Measurements from ENCODE around the gene PNMA6E. TPM values are rescaled to one million over a fixed set of nuclear protein-coding genes. Genes with fewer than 3 reads are reported as not detected.

PNMA6E gene
- polyA plus RNA-seq, 1 experiment: not detected

- ChIA-PET POLR2A (no interaction called here), CTCF (no interaction called here)
- H3K4me3 ChIP-seq (ENCODE audit: low read depth, low read length): no peak overlapping the region
- no peak for DNase-seq (ENCODE audit: low read depth, low spot score)
- TF ChIP-seq CTCF (IDR thresholded peaks at IDR 0.05; ENCODE audit: low read depth, low read length): no peak
- peaks cover 2% of the 10 kb centered on the region for H3K27me3 ChIP-seq (ENCODE audit: control insufficient read depth, insufficient read depth, low read length)
- no peaks in the 10 kb centered on the region for H3K9me3 ChIP-seq (ENCODE audit: control insufficient read depth, insufficient read depth, low read length)
- no peak overlapping the region for H3K27ac ChIP-seq (ENCODE audit: low read depth, low read length)
These were observed 26.7 kb downstream of the PNMA6E start for GRCh38 chrX:153374426-153374825.

GRCh38 chrX:153372949-153373348 lies 28.2 kb downstream of the PNMA6E start:
- TF ChIP-seq CTCF (IDR thresholded peaks at IDR 0.05; ENCODE audit: low read depth, low read length): no peak
- DNase-seq (ENCODE audit: low read depth, low spot score): no peak
- H3K27ac ChIP-seq (ENCODE audit: low read depth, low read length): no peak overlapping the region
- CTCF ChIA-PET: no interaction called here
- H3K27me3 ChIP-seq (ENCODE audit: control insufficient read depth, insufficient read depth, low read length): peaks cover 2% of the 10 kb centered on the region
- no peaks in the 10 kb centered on the region for H3K9me3 ChIP-seq (ENCODE audit: control insufficient read depth, insufficient read depth, low read length)
- H3K4me3 ChIP-seq (ENCODE audit: low read depth, low read length): no peak overlapping the region
- POLR2A ChIA-PET: no interaction called here

- ChIA-PET POLR2A (no interaction called here), CTCF (interaction anchor here (0.9 kb wide), 1 partner anchor 413 kb away, joined by 3 read pairs; no protein-coding TSS in a partner anchor)
- Histone ChIP-seq H3K9me3 (ENCODE audit: control insufficient read depth, insufficient read depth, low read length) (no peaks in the 10 kb centered on the region), H3K4me3 (ENCODE audit: low read depth, low read length) (no peak overlapping the region), H3K27me3 (ENCODE audit: control insufficient read depth, insufficient read depth, low read length) (peaks cover 2% of the 10 kb centered on the region), H3K27ac (ENCODE audit: low read depth, low read length) (no peak overlapping the region)
- no peak for TF ChIP-seq CTCF (IDR thresholded peaks at IDR 0.05; ENCODE audit: low read depth, low read length)
- DNase-seq (ENCODE audit: low read depth, low spot score): no peak
These were observed 29.9 kb downstream of the PNMA6E start for GRCh38 chrX:153371256-153371655.

GRCh38 chrX:153370293-153371055 lies 30.7 kb downstream of the PNMA6E start:
- Histone ChIP-seq H3K27me3 (ENCODE audit: control insufficient read depth, insufficient read depth, low read length) (peaks cover 2% of the 10 kb centered on the region), H3K27ac (ENCODE audit: low read depth, low read length) (no peak overlapping the region), H3K4me3 (ENCODE audit: low read depth, low read length) (no peak overlapping the region), H3K9me3 (ENCODE audit: control insufficient read depth, insufficient read depth, low read length) (no peaks in the 10 kb centered on the region)
- DNase-seq (ENCODE audit: low read depth, low spot score): no peak
- no peak for TF ChIP-seq CTCF (IDR thresholded peaks at IDR 0.05; ENCODE audit: low read depth, low read length)
- CTCF ChIA-PET: interaction anchor here (0.9 kb wide), 1 partner anchor 412 kb away, joined by 3 read pairs; no protein-coding TSS in a partner anchor
- POLR2A ChIA-PET: no interaction called here

- H3K27ac ChIP-seq (ENCODE audit: low read depth, low read length): no peak overlapping the region
- H3K27me3 ChIP-seq (ENCODE audit: control insufficient read depth, insufficient read depth, low read length): peaks cover 2% of the 10 kb centered on the region
- H3K4me3 ChIP-seq (ENCODE audit: low read depth, low read length): no peak overlapping the region
- CTCF ChIA-PET: no interaction called here
- TF ChIP-seq CTCF (IDR thresholded peaks at IDR 0.05; ENCODE audit: low read depth, low read length): no peak
- DNase-seq (ENCODE audit: low read depth, low spot score): no peak
- no peaks in the 10 kb centered on the region for H3K9me3 ChIP-seq (ENCODE audit: control insufficient read depth, insufficient read depth, low read length)
- POLR2A ChIA-PET: no interaction called here
These were observed 34.1 kb downstream of the PNMA6E start for GRCh38 chrX:153366878-153367538.

Measured in AG04450 (cell line).